Erythroblast (primary cell): ENCODE results near the gene LILRA2.
"Not testable (repeated sequence)": the region's sequence is repeated elsewhere in the genome, so short reads cannot be mapped to it uniquely, and the experiment has no call there.

Experiments used
- GATA1 ChIP-seq: IDR thresholded peaks from 2 replicates; pipeline ENCODE4 v1.6.1; 2011; ENCODE audit warnings: low read depth, mild to moderate bottlenecking, control low read depth, low read length, moderate library complexity
- POLR2A ChIP-seq: IDR thresholded peaks from 2 replicates; pipeline ENCODE4 v1.6.1; 2011; ENCODE audit warnings: mild to moderate bottlenecking, low read length

- not testable (repeated sequence) for TF ChIP-seq POLR2A, GATA1
These were observed 10.4 kb upstream of the LILRA2 start for GRCh38 chr19:54563206-54563605.
